HG02981 (cell line): ENCODE data around the gene TEAD1.
A peak's percentile ranks its signal among the peaks of the same experiment; 100 is the strongest.

ENCODE experiments used
- ATAC-seq: cut with Tn5 transposase; IDR thresholded peaks from one replicate; pipeline ENCODE4 v1.9.1; 2021; ENCODE audit warnings: mild to moderate bottlenecking, moderate library complexity; ENCODE audit not compliant: unreplicated experiment

Gene TEAD1

GRCh38 chr11:12673924-12674570 lies at the start of gene TEAD1:
TSS of gene TEAD1 (plus strand) at chr11:12674421.
- peak; percentile 90 for ATAC-seq

GRCh38 chr11:12624595-12624994 lies 49.6 kb upstream of the TEAD1 start:
- ATAC-seq, result no peak

GRCh38 chr11:12625438-12626071 lies 48.7 kb upstream of the TEAD1 start:
- no peak for ATAC-seq

- no peak for ATAC-seq
These were observed 47.6 kb upstream of the TEAD1 start for GRCh38 chr11:12626616-12627015.

GRCh38 chr11:12628314-12628713 lies 45.9 kb upstream of the TEAD1 start:
- no peak for ATAC-seq

- ATAC-seq, result no peak
These were observed 44.5 kb upstream of the TEAD1 start for GRCh38 chr11:12629601-12630313.

GRCh38 chr11:12631651-12632050 lies 42.6 kb upstream of the TEAD1 start:
- no peak for ATAC-seq

- ATAC-seq, result no peak
These were observed 39.9 kb upstream of the TEAD1 start for GRCh38 chr11:12634329-12634728.

GRCh38 chr11:12636871-12637410 lies 37.3 kb upstream of the TEAD1 start:
- no peak for ATAC-seq

GRCh38 chr11:12639388-12639787 lies 34.8 kb upstream of the TEAD1 start:
- no peak for ATAC-seq

GRCh38 chr11:12640355-12640754 lies 33.9 kb upstream of the TEAD1 start:
- ATAC-seq, result no peak

- ATAC-seq, result no peak
These were observed 33.0 kb upstream of the TEAD1 start for GRCh38 chr11:12640926-12641849.

GRCh38 chr11:12642040-12642439 lies 32.2 kb upstream of the TEAD1 start:
- ATAC-seq, result no peak

GRCh38 chr11:12642806-12643428 lies 31.3 kb upstream of the TEAD1 start:
- ATAC-seq, result no peak

- no peak for ATAC-seq
These were observed 27.7 kb upstream of the TEAD1 start for GRCh38 chr11:12646478-12646877.

- ATAC-seq, result no peak
These were observed 20.5 kb upstream of the TEAD1 start for GRCh38 chr11:12653729-12654128.

GRCh38 chr11:12655842-12656241 lies 18.4 kb upstream of the TEAD1 start:
- ATAC-seq, result no peak

GRCh38 chr11:12657336-12657735 lies 16.9 kb upstream of the TEAD1 start:
- ATAC-seq, result no peak

- no peak for ATAC-seq
These were observed 16.2 kb upstream of the TEAD1 start for GRCh38 chr11:12657981-12658380.

GRCh38 chr11:12662101-12662689 lies 12.0 kb upstream of the TEAD1 start:
- no peak for ATAC-seq
